Activated CD8-positive, alpha-beta memory T cell treated with anti-CD3 and anti-CD28 coated beads, Interleukin-2, amount 10 ng/mL, durations not matched to agents 7 days and 5 days (primary cell): ENCODE data around the gene CAPN8. TPM values are rescaled to one million over a fixed set of nuclear protein-coding genes. Genes with fewer than 3 reads are reported as not detected.

Experiments
- ATAC-seq: fragments of 150-1000 bp; cut with Tn5 transposase; one replicate; pipeline ENCODE4 v1.10.0; 2021; ENCODE audit warnings: moderate library complexity
- CTCF ChIA-PET: fragments of 350-600 bp; sonication (Branson Sonifier 250); formaldehyde crosslinking; loops from one replicate; lab custom pipeline; 2021; ENCODE audit warnings: antibody characterized with exemption; lab: Charles Lee
- DNase-seq: peaks from one replicate; pipeline ENCODE4 v3.0.0-alpha.2; 2020
- H3K27ac Mint-ChIP-seq: one replicate; pipeline ENCODE4 v1.8.0; 2021; ENCODE audit warnings: mild to moderate bottlenecking, mixed read lengths
- H3K27me3 Mint-ChIP-seq: one replicate; pipeline ENCODE4 v1.8.0; 2021; ENCODE audit warnings: mixed read lengths
- H3K36me3 Mint-ChIP-seq: one replicate; pipeline ENCODE4 v1.8.0; 2021; ENCODE audit warnings: mild to moderate bottlenecking, mixed read lengths
- H3K4me1 Mint-ChIP-seq: one replicate; pipeline ENCODE4 v1.8.0; 2021; ENCODE audit warnings: mixed read lengths
- H3K4me3 Mint-ChIP-seq: one replicate; pipeline ENCODE4 v1.8.0; 2021; ENCODE audit warnings: mild to moderate bottlenecking, moderate library complexity, mixed read lengths
- H3K9me3 Mint-ChIP-seq: one replicate; pipeline ENCODE4 v1.8.0; 2022; ENCODE audit warnings: low read depth, mixed read lengths
- total RNA-seq, 2 experiments: library from RNA; stranded (reverse); gene quantifications; one replicate each; pipeline ENCODE4 v1.2.3, GENCODE V29; 2021

CAPN8 gene
- total RNA-seq, 2 experiments from 2014 or later = not detected

- Mint-ChIP-seq H3K36me3 (no peaks in the 10 kb centered on the region), H3K4me1 (no peaks in the 10 kb centered on the region), H3K27me3 (peaks cover 17% of the 10 kb centered on the region), H3K27ac (no peak overlapping the region), H3K4me3 (no peak overlapping the region), H3K9me3 (no peaks in the 10 kb centered on the region)
- CTCF ChIA-PET = no interaction called here
- ATAC-seq = no peak
- DNase-seq = no peak
Measured at GRCh38 chr1:223542831-223543230, 122.7 kb downstream of the CAPN8 start.

GRCh38 chr1:223540485-223541106 lies 124.9 kb downstream of the CAPN8 start:
- Mint-ChIP-seq H3K27ac (no peak overlapping the region), H3K4me1 (no peaks in the 10 kb centered on the region), H3K4me3 (no peak overlapping the region), H3K9me3 (no peaks in the 10 kb centered on the region), H3K36me3 (no peaks in the 10 kb centered on the region), H3K27me3 (peaks cover 16% of the 10 kb centered on the region)
- CTCF ChIA-PET = interaction anchor here (1.6 kb wide), 1 partner anchor 16 kb away, joined by 8 read pairs; no protein-coding TSS in a partner anchor
- no peak for ATAC-seq
- no peak for DNase-seq

GRCh38 chr1:223539750-223540149 lies 125.8 kb downstream of the CAPN8 start:
- ATAC-seq (no peak), DNase-seq (no peak)
- CTCF ChIA-PET = no interaction called here
- Mint-ChIP-seq H3K4me1 (no peaks in the 10 kb centered on the region), H3K27ac (no peak overlapping the region), H3K36me3 (no peaks in the 10 kb centered on the region), H3K4me3 (no peak overlapping the region), H3K27me3 (peaks cover 16% of the 10 kb centered on the region), H3K9me3 (no peaks in the 10 kb centered on the region)

GRCh38 chr1:223538981-223539380 lies 126.5 kb downstream of the CAPN8 start:
- Mint-ChIP-seq H3K4me1 (no peaks in the 10 kb centered on the region), H3K27ac (no peak overlapping the region), H3K27me3 (peaks cover 14% of the 10 kb centered on the region), H3K4me3 (no peak overlapping the region), H3K36me3 (no peaks in the 10 kb centered on the region), H3K9me3 (no peaks in the 10 kb centered on the region)
- DNase-seq (no peak), ATAC-seq (no peak)
- CTCF ChIA-PET = no interaction called here

GRCh38 chr1:223535319-223535718 lies 130.2 kb downstream of the CAPN8 start:
- H3K9me3 Mint-ChIP-seq = no peaks in the 10 kb centered on the region
- ATAC-seq (no peak), DNase-seq (no peak)
- peaks cover 19% of the 10 kb centered on the region for H3K27me3 Mint-ChIP-seq
- no peak overlapping the region for H3K27ac Mint-ChIP-seq
- CTCF ChIA-PET = interaction anchor here (1.1 kb wide), 1 partner anchor 151 kb away, joined by 3 read pairs; no protein-coding TSS in a partner anchor
- no peaks in the 10 kb centered on the region for H3K36me3 Mint-ChIP-seq
- H3K4me3 Mint-ChIP-seq = no peak overlapping the region
- H3K4me1 Mint-ChIP-seq = no peaks in the 10 kb centered on the region

- no peak for ATAC-seq
- Mint-ChIP-seq H3K36me3 (no peaks in the 10 kb centered on the region), H3K4me1 (no peaks in the 10 kb centered on the region), H3K27me3 (peaks cover 19% of the 10 kb centered on the region), H3K4me3 (no peak overlapping the region), H3K9me3 (no peaks in the 10 kb centered on the region), H3K27ac (no peak overlapping the region)
- CTCF ChIA-PET = interaction anchor here (1.1 kb wide), 1 partner anchor 151 kb away, joined by 3 read pairs; no protein-coding TSS in a partner anchor
- DNase-seq = no peak
Measured at GRCh38 chr1:223534677-223535076, 130.8 kb downstream of the CAPN8 start.

- Mint-ChIP-seq H3K27ac (no peak overlapping the region), H3K36me3 (no peaks in the 10 kb centered on the region), H3K9me3 (no peaks in the 10 kb centered on the region), H3K4me1 (no peaks in the 10 kb centered on the region), H3K4me3 (no peak overlapping the region), H3K27me3 (peaks cover 27% of the 10 kb centered on the region)
- CTCF ChIA-PET = no interaction called here
- no peak for ATAC-seq
- no peak for DNase-seq
Measured at GRCh38 chr1:223533708-223534107, 131.8 kb downstream of the CAPN8 start.

GRCh38 chr1:223531742-223532341 lies 133.7 kb downstream of the CAPN8 start:
- H3K27ac Mint-ChIP-seq = no peak overlapping the region

GRCh38 chr1:223525957-223526356 lies 139.5 kb downstream of the CAPN8 start:
- Mint-ChIP-seq H3K4me3 (no peak overlapping the region), H3K4me1 (no peaks in the 10 kb centered on the region), H3K27ac (no peak overlapping the region), H3K36me3 (no peaks in the 10 kb centered on the region), H3K9me3 (no peaks in the 10 kb centered on the region), H3K27me3 (peaks cover 27% of the 10 kb centered on the region)
- no peak for ATAC-seq
- no peak for DNase-seq
- CTCF ChIA-PET = no interaction called here

More at GRCh38 chr1:223531742-223532341, 133.7 kb downstream of the CAPN8 start:
- ATAC-seq = peak; percentile 61
- H3K4me3 Mint-ChIP-seq = no peak overlapping the region
- H3K9me3 Mint-ChIP-seq = no peaks in the 10 kb centered on the region
- CTCF ChIA-PET = no interaction called here
- H3K27me3 Mint-ChIP-seq = peaks cover 34% of the 10 kb centered on the region
- DNase-seq = peak; percentile 67
- no peaks in the 10 kb centered on the region for H3K4me1 Mint-ChIP-seq
- H3K36me3 Mint-ChIP-seq = no peaks in the 10 kb centered on the region

GRCh38 chr1:223525546-223525945 lies 140.0 kb downstream of the CAPN8 start:
- no peak for ATAC-seq
- Mint-ChIP-seq H3K27me3 (peaks cover 25% of the 10 kb centered on the region), H3K4me1 (no peaks in the 10 kb centered on the region), H3K9me3 (no peaks in the 10 kb centered on the region), H3K27ac (no peak overlapping the region), H3K4me3 (no peak overlapping the region), H3K36me3 (no peaks in the 10 kb centered on the region)
- CTCF ChIA-PET = no interaction called here
- no peak for DNase-seq

- Mint-ChIP-seq H3K9me3 (no peaks in the 10 kb centered on the region), H3K4me1 (no peaks in the 10 kb centered on the region), H3K4me3 (no peak overlapping the region), H3K27me3 (peaks cover 25% of the 10 kb centered on the region), H3K27ac (no peak overlapping the region), H3K36me3 (no peaks in the 10 kb centered on the region)
- CTCF ChIA-PET = no interaction called here
- DNase-seq (no peak), ATAC-seq (no peak)
Measured at GRCh38 chr1:223524930-223525451, 140.5 kb downstream of the CAPN8 start.

GRCh38 chr1:223521150-223521549 lies 144.4 kb downstream of the CAPN8 start:
- H3K27ac Mint-ChIP-seq = no peak overlapping the region
- H3K36me3 Mint-ChIP-seq = no peaks in the 10 kb centered on the region
- H3K9me3 Mint-ChIP-seq = no peaks in the 10 kb centered on the region
- H3K4me1 Mint-ChIP-seq = no peaks in the 10 kb centered on the region
- H3K27me3 Mint-ChIP-seq = peaks cover 12% of the 10 kb centered on the region
- H3K4me3 Mint-ChIP-seq = no peak overlapping the region
- DNase-seq (no peak), ATAC-seq (no peak)
- CTCF ChIA-PET = no interaction called here

GRCh38 chr1:223520200-223520599 lies 145.3 kb downstream of the CAPN8 start:
- CTCF ChIA-PET = no interaction called here
- peaks cover 12% of the 10 kb centered on the region for H3K27me3 Mint-ChIP-seq
- no peak overlapping the region for H3K4me3 Mint-ChIP-seq
- no peaks in the 10 kb centered on the region for H3K36me3 Mint-ChIP-seq
- DNase-seq = no peak
- no peaks in the 10 kb centered on the region for H3K9me3 Mint-ChIP-seq
- no peak overlapping the region for H3K27ac Mint-ChIP-seq
- no peak for ATAC-seq
- no peaks in the 10 kb centered on the region for H3K4me1 Mint-ChIP-seq

GRCh38 chr1:223519116-223519515 lies 146.4 kb downstream of the CAPN8 start:
- H3K9me3 Mint-ChIP-seq = no peaks in the 10 kb centered on the region
- peaks cover 10% of the 10 kb centered on the region for H3K27me3 Mint-ChIP-seq
- no peaks in the 10 kb centered on the region for H3K4me1 Mint-ChIP-seq
- no peak overlapping the region for H3K4me3 Mint-ChIP-seq
- H3K36me3 Mint-ChIP-seq = no peaks in the 10 kb centered on the region
- no peak for ATAC-seq
- CTCF ChIA-PET = no interaction called here
- DNase-seq = no peak
- H3K27ac Mint-ChIP-seq = no peak overlapping the region
